Pancreas (tissue), 10 donors: Measurements from ENCODE around the gene SEZ6L. TPM values are rescaled to one million over a fixed set of nuclear protein-coding genes. Genes with fewer than 3 reads are reported as not detected.

Experiments used
- ATAC-seq, 4 donors: fragments of 200-7000 bp; cut with Tn5 transposase; one replicate each; pipeline versions ENCODE4 v1.8.0 to v1.9.1; 2020; ENCODE audit warnings: mild to moderate bottlenecking in 4 of 4, moderate library complexity in 4 of 4
- DNase-seq, 6 donors: peaks; one replicate each; pipeline ENCODE4 v3.0.0-alpha.2; 2020
- FAIRE-seq: peaks from 2 replicates; lab custom pipeline; 2012; peaks lifted over from hg19 to GRCh38; lab: Jason Lieb, UNC
- H3K27ac ChIP-seq, 4 donors: fragments of 200-600 bp; sonication (generic); 1 replicate in 3 of 4; 2 replicates in 1 of 4; pipeline versions ENCODE4 v1.5.0 to v1.8.0; 2020
- H3K27me3 ChIP-seq, 4 donors: fragments of 200-600 bp; one replicate each; pipeline ENCODE4 v1.8.0; 2021
- H3K36me3 ChIP-seq, 3 donors: fragments of 200-600 bp; sonication (generic) in 1 of 3; one replicate each; pipeline versions ENCODE4 v1.5.0 to v1.8.0; 2020 to 2021
- H3K4me1 ChIP-seq, 3 donors: fragments of 200-600 bp; one replicate each; pipeline ENCODE4 v1.8.0; 2021
- H3K4me3 ChIP-seq, 4 donors: fragments of 200-600 bp; sonication (generic) in 2 of 4; one replicate each; pipeline versions ENCODE4 v1.5.0 to v1.8.0; 2020 to 2021
- H3K9me3 ChIP-seq, 4 donors: fragments of 200-600 bp; one replicate each; pipeline ENCODE4 v1.8.0; 2021
- WGBS, 2 donors: extraction: QIAGEN DNeasy Blood & Tissue Kit; methylation state at CpG; one replicate each; pipeline ENCODE4 v1.1.7; 2013; 5-methylcytosine and 5-hydroxymethylcytosine counted together
- intact Hi-C, 3 donors: fragments of 100-400 bp; cut with DNase I; formaldehyde crosslinking; loops; one replicate each; pipeline versions ENCODE4 v1.11.1 to v1.14.2; 2022
- polyA plus RNA-seq, 2 donors: library from polyadenylated mRNA; stranded (reverse); fragments of 200-250 nt; gene quantifications; one replicate each; pipeline ENCODE4 v1.2.3, GENCODE V29; 2013
- total RNA-seq, 6 donors: library from RNA; stranded (reverse); fragmentation: NEBNext Ultra II Directional in 4 of 6; extraction: Animal tissue kit (Norgen Biotek cat#: 25700) in 4 of 6; gene quantifications; one replicate each; pipeline versions ENCODE4 v1.2.1 to v1.2.4, GENCODE V29; 2021 to 2023
- TF ChIP-seq, protein P1 (sequence below), 4 donors: fragments of 200-600 bp; sonication (generic) in 3 of 4; IDR thresholded peaks; one replicate each; pipeline versions ENCODE4 v1.5.0 to v1.8.0; 2021; ENCODE audit warnings: antibody characterized with exemption in 4 of 4
- donor health status: healthy with polysubstance abuse.
- donor health status: DM: no; HTN: no; CAD: no; lungs with moderate emphysema.
- donor health status: DM: no; HTN: no; CAD: no.
- donor health status: control.
- donor health status: control.
- donor health status: Bipolar disorder and iron deficiency.
- donor health status: DM: yes; HTN: yes; CAD: no.
- donor health status: DM: no; HTN: no; CAD: no.
- donor health status: DM: no; HTN: no; CAD: no.
- donor health status: DM: yes; HTN: yes; CAD: no.

SEZ6L gene
- total and polyA plus RNA-seq, 8 donors: 0.32 to 6.6 (median 2.0) TPM

DNA sequence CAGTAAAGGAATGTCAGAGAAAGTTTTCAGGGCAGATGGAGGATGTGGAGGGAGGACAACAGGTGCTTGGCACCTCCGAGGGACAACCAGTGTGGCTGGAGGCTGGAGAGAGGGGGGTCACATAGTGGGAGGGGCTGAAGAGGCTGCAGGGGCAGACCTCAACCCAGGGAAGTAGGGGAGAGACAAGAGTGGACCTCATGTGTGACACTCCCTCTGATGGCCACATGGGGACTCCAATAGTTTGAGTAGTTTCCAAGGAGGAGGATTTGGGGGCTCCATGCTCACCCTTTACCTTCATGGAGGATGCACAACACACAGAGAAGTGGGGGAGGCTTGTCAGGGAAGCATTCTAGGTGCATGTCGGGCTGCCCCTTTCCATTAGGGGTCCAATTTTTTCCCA lies 224.7 kb downstream of the SEZ6L start:
- intact Hi-C loops: no loop called here
- FAIRE-seq: no peak
- no peaks in the 10 kb centered on the region for H3K4me1 ChIP-seq

DNA sequence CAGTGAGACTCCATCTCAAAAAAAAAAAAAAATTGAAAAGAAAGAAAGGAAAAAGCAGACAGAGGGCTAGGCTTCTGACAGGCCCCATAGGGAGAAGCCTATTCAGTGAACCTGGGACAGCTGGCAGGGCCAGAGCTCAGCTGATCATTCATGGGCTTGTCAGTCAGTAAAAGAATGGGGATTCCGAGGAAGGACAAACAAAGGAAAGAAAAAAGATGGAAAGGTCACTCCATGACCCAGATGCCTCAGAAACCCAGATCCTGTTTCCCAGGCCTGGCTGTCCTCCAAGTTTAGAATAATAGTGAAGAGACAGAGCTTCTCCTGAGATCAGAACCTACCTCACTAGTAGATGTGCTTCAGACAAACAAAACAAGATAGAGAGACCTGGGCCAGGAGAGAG lies 225.5 kb downstream of the SEZ6L start:
- no peak overlapping the region for H3K4me3 ChIP-seq
- no peaks in the 10 kb centered on the region for H3K36me3 ChIP-seq
- H3K9me3 ChIP-seq: no peaks in the 10 kb centered on the region
- TF ChIP-seq, protein P1, sequence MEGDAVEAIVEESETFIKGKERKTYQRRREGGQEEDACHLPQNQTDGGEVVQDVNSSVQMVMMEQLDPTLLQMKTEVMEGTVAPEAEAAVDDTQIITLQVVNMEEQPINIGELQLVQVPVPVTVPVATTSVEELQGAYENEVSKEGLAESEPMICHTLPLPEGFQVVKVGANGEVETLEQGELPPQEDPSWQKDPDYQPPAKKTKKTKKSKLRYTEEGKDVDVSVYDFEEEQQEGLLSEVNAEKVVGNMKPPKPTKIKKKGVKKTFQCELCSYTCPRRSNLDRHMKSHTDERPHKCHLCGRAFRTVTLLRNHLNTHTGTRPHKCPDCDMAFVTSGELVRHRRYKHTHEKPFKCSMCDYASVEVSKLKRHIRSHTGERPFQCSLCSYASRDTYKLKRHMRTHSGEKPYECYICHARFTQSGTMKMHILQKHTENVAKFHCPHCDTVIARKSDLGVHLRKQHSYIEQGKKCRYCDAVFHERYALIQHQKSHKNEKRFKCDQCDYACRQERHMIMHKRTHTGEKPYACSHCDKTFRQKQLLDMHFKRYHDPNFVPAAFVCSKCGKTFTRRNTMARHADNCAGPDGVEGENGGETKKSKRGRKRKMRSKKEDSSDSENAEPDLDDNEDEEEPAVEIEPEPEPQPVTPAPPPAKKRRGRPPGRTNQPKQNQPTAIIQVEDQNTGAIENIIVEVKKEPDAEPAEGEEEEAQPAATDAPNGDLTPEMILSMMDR (IDR thresholded peaks at IDR 0.05): no peak
- intact Hi-C loops: no loop called here
- no peak overlapping the region for H3K27ac ChIP-seq
- no peak for ATAC-seq
- WGBS, 2 donors: 13 to 14% methylated on average over 1 of the region's 1 CpG
- no peaks in the 10 kb centered on the region for H3K4me1 ChIP-seq
- no peak for FAIRE-seq
- no peaks in the 10 kb centered on the region for H3K27me3 ChIP-seq
- no peak for DNase-seq

More for the DNA sequence above, 224.7 kb downstream of the SEZ6L start:
- DNase-seq (no peak), ATAC-seq (no peak)
- 46 to 65% methylated on average over 2 of the region's 2 CpGs for WGBS, 2 donors
- H3K27ac ChIP-seq: no peak overlapping the region
- no peaks in the 10 kb centered on the region for H3K9me3 ChIP-seq
- H3K27me3 ChIP-seq: no peaks in the 10 kb centered on the region
- no peak overlapping the region for H3K4me3 ChIP-seq
- no peaks in the 10 kb centered on the region for H3K36me3 ChIP-seq
- TF ChIP-seq, protein P1 (IDR thresholded peaks at IDR 0.05): no peak

DNA sequence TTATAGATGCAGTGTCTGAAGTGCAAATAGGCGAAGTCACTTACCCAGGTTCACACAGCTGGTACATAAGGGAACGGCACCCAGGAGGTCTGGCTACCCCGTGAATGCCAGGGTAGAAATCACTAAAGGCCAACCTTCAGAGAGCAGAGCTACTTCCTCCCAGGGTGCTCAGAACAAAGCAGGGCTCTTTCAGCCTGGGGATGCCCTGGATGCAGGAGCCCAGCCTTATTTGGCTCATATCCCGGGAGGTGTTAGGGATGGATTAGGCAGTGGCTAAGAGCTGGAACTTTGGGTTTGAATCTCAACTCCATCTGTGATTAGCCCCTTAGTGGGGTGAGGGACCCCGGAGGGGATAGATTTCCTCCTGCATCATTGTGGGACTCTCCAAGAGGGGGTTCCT lies 226.7 kb downstream of the SEZ6L start:
- FAIRE-seq: no peak
- no peak overlapping the region for H3K4me3 ChIP-seq
- H3K4me1 ChIP-seq: no peaks in the 10 kb centered on the region
- no peaks in the 10 kb centered on the region for H3K9me3 ChIP-seq
- H3K27me3 ChIP-seq: no peaks in the 10 kb centered on the region
- no peak for DNase-seq
- WGBS, 2 donors: 34 to 54% methylated on average over 5 of the region's 5 CpGs
- H3K36me3 ChIP-seq: no peaks in the 10 kb centered on the region
- intact Hi-C loops: no loop called here
- ATAC-seq: no peak
- TF ChIP-seq, protein P1 (IDR thresholded peaks at IDR 0.05): no peak
- H3K27ac ChIP-seq: no peak overlapping the region

DNA sequence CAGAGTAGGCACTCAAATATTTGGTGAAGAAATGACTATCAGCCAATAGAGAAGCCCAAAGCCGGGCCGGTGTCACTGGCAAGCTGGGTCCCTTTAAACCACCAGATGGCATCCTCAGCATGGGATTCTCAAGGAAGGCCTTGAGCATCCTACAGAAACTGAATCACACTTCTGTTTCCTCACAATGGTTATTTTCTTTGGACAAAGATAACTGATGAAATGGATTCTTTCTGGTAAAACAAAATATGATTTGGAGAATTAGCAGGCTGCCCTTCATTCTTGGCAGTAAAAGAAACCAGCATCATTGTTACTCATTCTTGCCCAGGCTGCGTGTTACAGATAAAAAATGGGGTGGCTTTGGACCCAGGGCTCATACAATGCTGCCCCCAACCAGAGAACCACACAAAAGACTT lies 229.5 kb downstream of the SEZ6L start:
- intact Hi-C loops: no loop called here
- TF ChIP-seq, protein P1 (IDR thresholded peaks at IDR 0.05): peak in 3 of 4 donors; percentile 22 to 60 (median 36)
- DNase-seq: peak in 4 of 6 donors; percentile 15 to 39 (median 31)
- peak; percentile 41 for FAIRE-seq
- peak in 3 of 4 donors; percentile 83 to 93 (median 84) for ATAC-seq
- 30 to 32% methylated on average over 3 of the region's 3 CpGs for WGBS, 2 donors
- no peak overlapping the region for H3K27ac ChIP-seq
- H3K4me3 ChIP-seq: no peak overlapping the region
- H3K27me3 ChIP-seq: no peaks in the 10 kb centered on the region
- H3K36me3 ChIP-seq: no peaks in the 10 kb centered on the region
- H3K9me3 ChIP-seq: no peaks in the 10 kb centered on the region
- no peaks in the 10 kb centered on the region for H3K4me1 ChIP-seq

DNA sequence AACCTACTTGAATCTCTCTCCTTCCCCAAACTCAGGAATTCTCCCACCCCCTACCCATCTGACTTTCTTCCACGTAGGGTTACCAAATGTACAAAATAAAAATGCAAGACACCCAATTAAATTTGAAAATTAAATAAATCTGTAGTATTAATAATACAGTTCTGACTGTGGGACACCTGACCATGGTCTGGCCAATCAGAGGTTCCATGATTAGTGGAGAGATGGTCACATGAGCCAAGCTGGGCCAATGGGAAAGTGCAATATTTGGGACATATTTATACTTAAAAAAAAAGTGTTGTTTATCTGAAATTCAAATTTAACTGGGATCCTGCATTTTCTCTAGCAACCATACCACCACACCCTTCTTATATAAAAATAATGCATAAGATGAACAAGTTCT lies 230.0 kb downstream of the SEZ6L start:
- Histone ChIP-seq H3K9me3 (no peaks in the 10 kb centered on the region), H3K4me3 (no peak overlapping the region), H3K27me3 (no peaks in the 10 kb centered on the region), H3K36me3 (no peaks in the 10 kb centered on the region), H3K4me1 (no peaks in the 10 kb centered on the region), H3K27ac (no peak overlapping the region)
- FAIRE-seq (no peak), ATAC-seq (no peak), DNase-seq (no peak)
- 34 to 45% methylated on average over 1 of the region's 1 CpG for WGBS, 2 donors
- TF ChIP-seq, protein P1 (IDR thresholded peaks at IDR 0.05): no peak
- intact Hi-C loops: no loop called here
